NCI-H2196 treated with DMSO at 0.1 percent for 48 hours (cell line): ENCODE data around the gene RHEX.
"Not testable (repeated sequence)": the region's sequence is repeated elsewhere in the genome, so short reads cannot be mapped to it uniquely, and the experiment has no call there.

ENCODE experiments used
- DNase-seq: peaks from one replicate; lab custom pipeline; 2025; ENCODE audit not compliant: unreplicated experiment; lab: John Stamatoyannopoulos, UW

The RHEX gene

GRCh38 chr1:206052919-206053610, at the start of gene RHEX:
Gene RHEX, plus strand, starts transcription at chr1:206053173. Its CDS starts 44,656 bp downstream, at chr1:206097829.
- not testable (repeated sequence) for DNase-seq

- DNase-seq, result no peak
These were observed 48.8 kb upstream of the RHEX start for GRCh38 chr1:206003854-206004800.

GRCh38 chr1:206004826-206005225, 48.1 kb upstream of the RHEX start:
- DNase-seq, result no peak

GRCh38 chr1:206005234-206005633, 47.7 kb upstream of the RHEX start:
- DNase-seq, result no peak

- DNase-seq, result no peak
These were observed 47.2 kb upstream of the RHEX start for GRCh38 chr1:206005778-206006180.

GRCh38 chr1:206006946-206007345, 46.0 kb upstream of the RHEX start:
- no peak for DNase-seq

- no peak for DNase-seq
These were observed 42.9 kb upstream of the RHEX start for GRCh38 chr1:206010060-206010459.

GRCh38 chr1:206011057-206011456, 41.9 kb upstream of the RHEX start:
- no peak for DNase-seq

GRCh38 chr1:206012086-206012859, 40.7 kb upstream of the RHEX start:
- DNase-seq, result no peak

- no peak for DNase-seq
These were observed 39.8 kb upstream of the RHEX start for GRCh38 chr1:206013026-206013795.

GRCh38 chr1:206014601-206015000, 38.4 kb upstream of the RHEX start:
- no peak for DNase-seq

- DNase-seq, result no peak
These were observed 37.9 kb upstream of the RHEX start for GRCh38 chr1:206015071-206015470.

GRCh38 chr1:206020393-206021007, 32.5 kb upstream of the RHEX start:
- no peak for DNase-seq

- DNase-seq, result no peak
These were observed 31.9 kb upstream of the RHEX start for GRCh38 chr1:206021008-206021625.

GRCh38 chr1:206021626-206022365, 31.2 kb upstream of the RHEX start:
- no peak for DNase-seq

- DNase-seq, result no peak
These were observed 30.2 kb upstream of the RHEX start for GRCh38 chr1:206022766-206023165.

- DNase-seq, result no peak
These were observed 29.3 kb upstream of the RHEX start, which contains the start of gene CTSE for GRCh38 chr1:206023695-206024094. Gene CTSE, minus strand, starts transcription at chr1:206023895. Its CDS starts 104 bp downstream, at chr1:206023791.

GRCh38 chr1:206025283-206025820, 27.6 kb upstream of the RHEX start:
- DNase-seq, result no peak

- no peak for DNase-seq
These were observed 23.5 kb upstream of the RHEX start for GRCh38 chr1:206029484-206029883.
